CD4-positive, alpha-beta T cell treated with Interleukin-15 for 4 hours (primary cell): ENCODE results near the gene RALGAPB.

ENCODE experiments used
- DNase-seq: peaks from one replicate; pipeline ENCODE4 v3.0.0-alpha.2; 2020; ENCODE audit warnings: low spot score

Gene RALGAPB

GRCh38 chr20:38610521-38610920 is 137.9 kb downstream of the RALGAPB start:
- no peak for DNase-seq

GRCh38 chr20:38612751-38613515 is 140.3 kb downstream of the RALGAPB start:
- no peak for DNase-seq

GRCh38 chr20:38615283-38615682 is 142.6 kb downstream of the RALGAPB start:
- no peak for DNase-seq

GRCh38 chr20:38616457-38616856 is 143.8 kb downstream of the RALGAPB start:
- no peak for DNase-seq

GRCh38 chr20:38617011-38617829 is 144.6 kb downstream of the RALGAPB start:
- no peak for DNase-seq

- no peak for DNase-seq
Measured at GRCh38 chr20:38617830-38618196, 145.2 kb downstream of the RALGAPB start.

- no peak for DNase-seq
Measured at GRCh38 chr20:38620441-38620840, 147.8 kb downstream of the RALGAPB start.

- DNase-seq, result no peak
Measured at GRCh38 chr20:38623061-38623460, 150.4 kb downstream of the RALGAPB start.

- DNase-seq, result no peak
Measured at GRCh38 chr20:38624084-38624483, 151.4 kb downstream of the RALGAPB start.

- no peak for DNase-seq
Measured at GRCh38 chr20:38625896-38626295, 153.3 kb downstream of the RALGAPB start.

- no peak for DNase-seq
Measured at GRCh38 chr20:38626921-38627659, 154.4 kb downstream of the RALGAPB start.
